IPS DF 4.7 (cell line): ENCODE results near the gene KLF18.
"Not testable (repeated sequence)": the region's sequence is repeated elsewhere in the genome, so short reads cannot be mapped to it uniquely, and the experiment has no call there.

Experiments used
- DNase-seq: peaks from one replicate; pipeline ENCODE4 v3.0.0-alpha.2; 2013; ENCODE audit warnings: low spot score; ENCODE audit errors: extremely low read depth

KLF18 gene

DNA sequence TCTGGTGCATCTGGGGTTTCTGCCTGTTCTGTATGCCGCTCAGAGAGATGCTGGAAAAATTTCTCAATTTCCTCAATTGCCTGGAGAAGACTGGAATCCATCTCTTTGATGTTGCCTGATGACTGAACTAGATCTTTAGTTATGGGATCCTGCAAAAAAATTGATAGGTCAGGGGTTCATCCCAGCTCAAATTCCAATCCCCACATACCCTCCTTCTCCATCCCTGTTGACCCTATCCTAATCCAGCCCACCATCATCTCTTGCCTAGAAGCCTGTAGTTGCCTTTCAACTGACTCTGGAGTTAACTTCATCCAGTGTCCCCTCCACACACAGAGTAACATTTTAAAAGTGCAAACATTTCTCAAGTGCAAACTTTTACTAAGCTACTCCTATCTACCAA is at the start of gene KLF18:
TSS of gene KLF18 (minus strand) at position 101 of the 400 bp plus-strand sequence. CDS start at position 101, 0 bp downstream.
- DNase-seq: no peak

GRCh38 chr1:44174630-44175029 is 33.2 kb upstream of the KLF18 start:
- no peak for DNase-seq

- no peak for DNase-seq
Observed at GRCh38 chr1:44170281-44170823, 28.9 kb upstream of the KLF18 start.

DNA sequence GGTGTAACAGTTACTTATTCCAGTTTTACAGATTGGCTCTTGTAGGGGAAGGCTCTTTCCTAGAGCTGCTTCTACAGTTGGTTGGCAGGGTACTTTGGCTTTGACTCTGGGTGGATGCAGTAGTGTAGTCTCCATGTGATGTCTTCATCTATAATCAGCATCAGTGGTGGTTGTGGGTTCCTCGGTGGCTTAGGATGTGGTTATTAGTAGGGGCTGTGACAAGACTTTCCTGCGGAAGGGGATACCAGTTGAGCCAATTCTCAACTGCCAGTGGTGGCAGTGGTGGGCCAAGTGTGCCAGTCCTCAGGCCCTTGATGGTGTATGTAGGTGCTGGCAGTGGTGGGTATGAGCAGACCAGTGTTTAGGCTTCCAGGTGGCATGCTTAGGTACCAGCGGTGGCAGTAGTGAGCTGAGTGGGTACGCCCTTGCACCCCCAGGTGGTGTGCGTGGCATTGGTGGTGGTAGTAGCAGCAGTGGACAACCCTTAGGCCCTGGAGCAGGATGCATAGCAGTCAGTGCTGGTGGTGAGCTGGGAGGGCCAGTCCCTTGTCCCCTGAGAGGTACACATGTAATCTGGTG is 27.2 kb upstream of the KLF18 start:
- no peak for DNase-seq

DNA sequence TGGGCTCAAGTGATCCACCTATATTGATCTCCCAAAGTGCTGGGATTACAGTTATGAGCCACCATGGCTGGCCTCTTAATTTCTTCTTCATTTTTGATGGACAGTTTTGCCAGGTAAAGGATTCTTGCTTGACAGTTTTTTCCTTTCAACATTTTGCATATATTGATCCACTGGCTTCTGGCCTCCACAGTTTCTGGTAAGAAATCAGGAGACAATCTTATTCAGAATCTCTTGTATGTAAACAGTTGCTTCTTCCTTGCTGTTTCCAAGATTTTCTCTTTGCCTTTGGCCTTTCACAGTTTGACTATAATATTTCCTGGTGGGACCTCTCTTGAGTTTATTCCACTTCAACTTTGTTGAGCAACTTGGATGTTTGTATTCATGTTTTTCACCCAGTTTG is 20.1 kb upstream of the KLF18 start:
- no peak for DNase-seq

GRCh38 chr1:44158871-44159270 is 17.4 kb upstream of the KLF18 start:
- no peak for DNase-seq

DNA sequence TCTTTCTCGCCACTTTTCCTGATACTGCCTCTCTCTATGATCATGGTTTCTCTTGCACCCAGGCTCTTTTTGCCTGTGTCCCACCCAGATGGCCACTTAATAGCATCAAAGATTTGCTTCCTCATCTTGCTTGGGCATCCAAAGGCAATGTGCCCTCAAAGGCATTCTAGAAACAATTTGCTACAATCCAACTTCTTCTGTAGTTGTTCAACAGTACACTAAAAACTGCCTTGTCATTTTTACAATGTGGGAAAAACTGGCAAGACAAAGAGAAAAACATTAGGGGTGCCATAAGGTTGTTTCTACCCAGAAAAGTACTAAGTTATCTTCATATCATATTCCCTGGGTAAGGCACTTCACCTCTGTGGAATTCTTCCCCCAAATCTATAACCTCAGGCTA is 16.5 kb upstream of the KLF18 start:
- DNase-seq: no peak

GRCh38 chr1:44154049-44154448 is 12.6 kb upstream of the KLF18 start:
- DNase-seq: no peak

DNA sequence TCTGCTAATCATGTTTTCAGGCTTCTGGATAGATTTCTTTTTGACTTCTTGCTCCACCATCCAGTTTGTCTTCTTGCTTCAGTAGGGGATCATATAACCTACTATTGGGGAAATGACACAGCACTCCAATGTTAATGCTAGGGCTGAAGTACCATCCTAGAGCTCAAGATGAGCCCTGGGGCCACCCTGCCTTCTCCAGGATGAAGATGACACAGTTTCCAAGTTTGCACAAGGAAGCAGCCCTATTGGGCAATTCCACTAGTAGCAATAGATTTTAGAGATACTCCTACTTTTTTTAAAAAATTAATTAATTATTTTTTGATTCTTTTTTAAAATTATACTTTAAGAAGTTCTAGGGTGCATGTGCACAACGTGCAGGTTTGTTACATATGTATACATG is 11.3 kb upstream of the KLF18 start:
- no peak for DNase-seq

GRCh38 chr1:44151808-44152207 is 10.4 kb upstream of the KLF18 start:
- DNase-seq: no peak

GRCh38 chr1:44151332-44151731 is 9.9 kb upstream of the KLF18 start:
- no peak for DNase-seq

DNA sequence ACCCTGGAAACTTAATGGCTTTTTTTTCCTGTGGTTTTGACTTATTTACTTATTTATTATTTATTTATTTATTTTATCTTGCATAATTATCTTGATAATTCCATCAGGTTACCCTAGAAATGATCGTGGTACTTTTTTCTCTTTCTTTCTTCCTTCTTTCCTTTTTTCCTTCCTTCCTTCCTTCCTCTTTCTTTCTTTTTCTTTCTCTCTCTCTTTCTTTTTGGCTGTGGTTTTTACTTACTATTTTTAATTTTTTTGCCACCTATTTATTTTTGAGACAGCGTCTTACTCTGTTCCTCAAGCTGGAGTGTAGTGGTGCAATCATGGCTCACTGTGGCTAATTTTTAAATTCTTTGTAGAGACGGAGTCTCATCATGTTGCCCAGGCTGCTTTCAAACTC is 6.2 kb upstream of the KLF18 start:
- no peak for DNase-seq

DNA sequence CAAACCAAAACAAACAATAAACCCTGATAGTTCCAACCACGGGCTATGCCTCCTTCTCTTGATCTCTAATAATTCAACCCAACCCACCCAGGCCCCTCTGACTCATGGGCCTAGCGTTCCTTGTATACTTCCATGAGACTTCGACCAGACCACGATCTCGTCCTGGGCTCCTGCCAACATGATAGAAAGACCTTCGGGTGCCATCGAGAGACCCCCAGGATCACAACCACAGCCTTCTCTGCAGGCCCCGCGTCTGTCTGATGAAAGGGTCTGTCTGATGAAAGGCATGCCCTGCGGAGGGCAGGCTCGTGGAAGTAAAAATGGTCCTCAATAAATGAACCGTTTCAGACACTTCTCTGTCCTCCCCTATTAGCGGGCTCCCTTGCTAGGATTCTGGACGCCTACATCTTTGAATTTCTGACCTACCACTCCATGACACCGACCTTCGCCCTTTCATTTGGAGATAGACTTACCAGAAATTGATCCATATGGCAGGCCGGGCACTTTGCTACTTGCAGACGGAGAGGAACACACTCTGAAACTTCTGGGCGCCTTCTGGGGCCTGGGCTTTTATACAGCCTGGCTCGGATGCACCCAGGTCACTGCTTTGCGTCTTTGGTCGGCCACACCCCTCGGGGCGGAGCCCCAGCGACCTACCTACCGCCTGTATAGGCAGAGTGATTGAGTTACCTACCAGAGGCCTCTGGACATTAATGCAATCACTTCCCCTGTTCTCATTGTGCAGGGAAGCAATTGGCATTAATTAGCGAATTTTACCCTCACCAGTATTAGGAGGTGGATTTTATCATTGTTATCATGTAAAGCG is 5.3 kb upstream of the KLF18 start:
- no peak for DNase-seq

DNA sequence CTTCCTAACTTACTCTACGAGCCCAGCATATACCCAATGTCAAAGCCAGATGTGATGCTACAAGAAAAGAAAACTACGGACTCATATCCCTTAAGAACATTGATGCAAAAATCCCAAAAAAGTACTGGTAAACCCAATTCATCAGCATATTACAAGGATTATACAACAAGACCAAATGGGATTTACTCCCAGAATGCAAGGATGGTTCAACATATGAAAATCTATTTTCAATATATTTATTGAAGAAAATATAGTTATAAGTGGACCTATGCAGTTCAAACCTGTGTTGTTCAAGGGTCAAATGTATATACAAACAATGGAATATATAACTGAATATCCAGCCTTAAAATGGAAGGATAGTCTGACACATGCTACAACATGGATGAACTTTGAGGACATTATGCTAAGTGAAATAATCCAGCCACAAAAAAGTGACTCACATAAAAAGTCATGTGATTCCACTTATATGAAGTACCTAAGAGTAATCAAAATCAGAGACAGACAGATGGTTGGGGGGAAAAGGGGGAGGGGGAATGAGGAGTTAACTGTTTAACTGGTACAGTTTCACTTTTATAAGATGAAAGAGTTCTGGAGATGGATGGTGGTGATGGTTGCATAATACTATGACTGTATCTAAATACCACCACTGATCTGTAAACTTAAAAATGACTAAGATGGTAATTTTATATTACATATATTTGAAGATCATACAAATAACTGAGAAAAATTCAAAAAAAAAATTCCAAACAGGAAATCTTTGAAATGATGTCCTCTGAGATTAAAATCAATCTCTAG is 3.7 kb upstream of the KLF18 start:
- no peak for DNase-seq

- DNase-seq: not testable (repeated sequence)
Observed at GRCh38 chr1:44139565-44139964, 1.9 kb downstream of the KLF18 start.

DNA sequence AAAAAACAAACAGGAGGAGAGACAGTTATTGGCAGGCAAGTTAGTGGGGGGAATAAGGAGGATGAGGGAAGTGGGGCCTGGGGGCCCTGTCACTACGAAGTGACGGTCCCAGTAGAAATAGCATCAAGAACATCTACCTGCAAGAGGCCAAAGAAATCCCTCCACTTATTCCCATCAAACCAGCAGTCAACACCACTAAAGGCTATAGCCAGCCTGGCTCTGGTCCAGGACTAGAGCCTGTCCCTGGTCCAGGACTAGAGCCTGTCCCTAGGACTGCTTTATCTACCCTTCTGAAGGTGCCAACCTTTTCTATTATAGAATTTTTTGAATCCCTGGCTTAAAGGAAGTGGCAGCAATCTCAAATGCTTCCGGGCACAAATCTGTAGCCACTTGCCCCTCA is 3.2 kb downstream of the KLF18 start:
- no peak for DNase-seq

- DNase-seq: no peak
Observed at GRCh38 chr1:44135886-44136285, 5.5 kb downstream of the KLF18 start.

DNA sequence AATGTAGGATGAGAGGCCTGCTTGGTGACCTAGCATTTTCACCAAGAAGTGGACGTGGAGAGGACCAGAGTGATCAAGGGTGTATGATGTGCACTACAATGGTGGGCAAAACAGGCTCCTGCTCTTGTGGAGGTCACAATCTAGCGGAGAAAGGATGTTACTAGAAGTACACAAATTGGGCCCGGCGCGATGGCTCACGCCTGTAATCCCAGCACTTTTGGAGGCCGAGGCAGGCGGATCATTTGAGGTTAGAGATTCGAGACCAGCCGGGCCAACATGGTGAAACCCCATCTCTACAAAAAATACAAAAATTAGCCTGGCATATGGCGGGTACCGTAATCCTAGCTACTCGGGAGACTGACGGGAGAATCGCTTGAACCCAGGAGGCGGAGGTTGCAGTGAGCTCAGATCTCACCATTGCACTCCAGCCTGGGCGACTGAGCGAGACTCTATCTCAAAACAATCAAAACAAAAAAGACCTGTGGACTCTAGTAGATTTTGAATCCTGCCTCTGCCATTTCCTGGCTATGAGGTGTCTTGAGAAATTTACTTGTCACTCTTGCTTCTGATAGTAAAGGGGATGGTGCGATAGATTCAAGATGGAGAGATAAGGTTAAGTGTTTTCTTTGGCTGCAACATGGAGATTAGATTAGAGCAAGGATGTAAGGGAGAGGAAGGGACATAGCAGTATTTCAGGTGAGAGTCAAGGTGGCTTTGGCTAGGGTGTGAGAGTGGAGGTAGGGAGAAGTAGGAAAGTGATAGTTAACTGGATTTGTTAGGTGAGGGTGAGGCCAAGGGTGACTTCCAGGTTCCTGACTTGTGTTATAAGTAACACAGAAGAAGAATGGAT is 7.1 kb downstream of the KLF18 start:
- DNase-seq: no peak

DNA sequence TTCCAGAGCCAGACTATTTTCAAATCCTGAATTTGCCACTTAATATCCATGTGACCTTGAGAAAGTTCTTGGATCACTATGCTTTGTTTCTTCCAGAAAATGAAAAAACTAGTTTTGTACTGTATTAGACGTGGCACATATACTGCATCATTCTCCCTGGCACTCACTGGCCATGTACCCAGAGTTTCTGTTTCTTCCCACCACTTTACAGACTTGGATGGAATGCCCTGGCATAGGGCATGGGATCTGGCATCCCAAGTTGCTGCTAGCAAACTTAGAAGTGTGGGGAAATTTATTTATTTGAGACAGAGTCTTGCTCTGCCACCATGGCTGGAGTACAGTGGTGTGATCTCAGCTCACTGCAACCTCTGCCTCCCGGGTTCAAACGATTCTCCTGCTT is 10.0 kb downstream of the KLF18 start:
- DNase-seq: no peak

DNA sequence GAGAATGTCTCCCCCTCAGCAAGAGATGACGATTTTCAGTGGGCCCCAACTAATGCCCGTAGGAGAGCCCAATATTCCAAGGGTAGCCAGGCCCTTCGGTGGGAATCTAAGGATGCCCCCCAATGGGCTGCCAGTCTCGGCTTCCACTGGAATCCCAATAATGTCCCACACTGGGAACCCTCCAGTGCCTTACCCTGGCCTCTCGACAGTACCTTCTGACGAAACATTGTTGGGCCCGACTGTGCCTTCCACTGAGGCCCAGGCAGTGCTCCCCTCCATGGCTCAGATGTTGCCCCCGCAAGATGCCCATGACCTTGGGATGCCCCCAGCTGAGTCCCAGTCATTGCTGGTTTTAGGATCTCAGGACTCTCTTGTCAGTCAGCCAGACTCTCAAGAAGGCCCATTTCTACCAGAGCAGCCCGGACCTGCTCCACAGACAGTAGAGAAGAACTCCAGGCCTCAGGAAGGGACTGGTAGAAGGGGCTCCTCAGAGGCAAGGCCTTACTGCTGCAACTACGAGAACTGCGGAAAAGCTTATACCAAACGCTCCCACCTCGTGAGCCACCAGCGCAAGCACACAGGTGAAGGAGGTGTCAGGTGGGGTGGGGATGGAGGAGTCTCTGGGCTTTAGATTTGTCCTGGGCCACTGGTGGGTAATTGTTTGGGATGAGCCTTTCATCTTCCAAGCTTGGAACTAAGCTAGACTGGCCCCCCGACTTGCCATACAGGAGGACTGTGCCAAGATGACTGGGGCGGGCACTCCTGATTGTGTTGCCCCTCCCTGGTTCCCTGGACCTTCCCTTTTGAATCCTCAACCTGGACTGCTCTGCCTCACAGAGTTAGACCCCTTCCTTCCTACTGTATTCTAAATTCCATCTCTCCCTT is 11.6 kb downstream of the KLF18 start:
- DNase-seq: no peak
